ENCODE measurements around the gene NEDD4L.
"Not testable (repeated sequence)": the region's sequence is repeated elsewhere in the genome, so short reads cannot be mapped to it uniquely, and the experiment has no call there.

- TF ChIP-seq MEIS1 (CRISPR knock-in tag; IDR thresholded peaks at IDR 0.05; ENCODE audit: borderline replicate concordance); ZNF76 (tag by site-specific recombination; IDR thresholded peaks at IDR 0.05; ENCODE audit: borderline replicate concordance, low read depth); ZNF510 (tag by site-specific recombination; IDR thresholded peaks at IDR 0.05; ENCODE audit: insufficient replicate concordance); CTCF (tag by site-specific recombination; IDR thresholded peaks at IDR 0.05); ZNF140 (tag by site-specific recombination; IDR thresholded peaks at IDR 0.05); PBX3 (CRISPR knock-in tag; IDR thresholded peaks at IDR 0.05): not testable (repeated sequence)
Measured at GRCh38 chr18:58050963-58051362, 6.9 kb downstream of the NEDD4L start.
